SKM-1 treated with dmso at 0.1 percent for 144 hours (cell line): Measurements from ENCODE around the gene TTC39A.

Experiments
- DNase-seq: peaks from one replicate; lab custom pipeline; 2025; ENCODE audit not compliant: unreplicated experiment; lab: John Stamatoyannopoulos, UW

Gene TTC39A

GRCh38 chr1:51316113-51316845 lies 14.1 kb downstream of the TTC39A start:
- DNase-seq: no peak

DNA sequence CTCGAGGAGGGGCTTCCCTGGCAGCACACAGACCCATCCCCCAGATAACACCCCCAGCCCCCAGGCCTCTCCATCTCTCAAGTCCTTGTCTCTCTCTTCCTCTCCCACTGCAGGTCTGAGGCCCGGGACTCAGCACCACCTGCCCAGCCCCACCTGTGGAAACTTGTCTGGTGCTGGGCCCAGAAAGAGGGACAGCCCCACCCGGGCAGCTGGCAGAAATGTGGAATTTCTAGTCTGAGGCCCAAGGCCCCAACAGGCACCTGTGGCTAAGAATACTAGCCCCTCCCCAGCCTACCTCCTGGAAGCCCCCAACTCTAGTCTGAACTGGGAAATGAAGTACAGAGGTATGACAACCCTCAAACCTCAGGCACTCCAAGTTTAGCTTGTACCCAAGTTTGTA lies 15.4 kb downstream of the TTC39A start:
- DNase-seq: no peak

DNA sequence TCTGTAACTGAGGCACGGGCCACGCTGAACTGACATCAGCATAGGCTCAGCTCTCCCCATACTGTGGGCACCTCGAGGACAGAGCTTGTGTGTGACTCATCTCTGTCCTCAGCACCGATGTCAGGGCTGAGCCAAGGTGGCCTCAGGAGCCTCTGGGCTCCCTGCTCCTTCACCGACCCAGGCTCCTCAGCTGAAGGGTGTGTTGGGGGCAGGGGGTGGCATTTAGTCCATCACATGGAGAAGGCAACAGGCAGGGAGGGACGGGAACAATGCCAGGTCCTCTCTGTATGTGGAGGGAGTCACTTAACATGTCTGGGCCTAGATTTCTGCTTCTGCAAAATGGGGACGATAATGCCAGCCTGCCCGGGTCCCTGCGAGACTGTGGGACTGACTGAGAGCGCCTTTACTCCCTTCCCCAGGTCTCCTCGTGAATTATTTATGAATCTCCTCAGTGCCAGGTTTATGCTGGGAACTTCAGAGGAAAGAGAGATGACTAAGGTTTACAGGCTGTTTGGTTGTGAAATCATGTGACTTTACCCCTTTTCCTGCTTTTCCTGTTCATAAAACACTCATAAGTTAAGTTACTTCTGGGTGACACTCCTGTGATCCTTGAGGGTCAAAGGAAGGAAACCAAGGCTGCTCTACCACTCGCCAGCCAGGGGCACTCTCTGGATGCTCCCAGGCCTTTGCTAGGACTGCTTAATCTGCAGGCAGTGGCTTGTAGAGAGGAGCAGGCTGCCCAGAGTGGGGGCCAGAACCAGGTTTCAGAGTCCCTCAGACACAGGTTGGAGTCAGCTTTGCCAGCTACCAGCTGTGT lies 16.2 kb downstream of the TTC39A start:
- DNase-seq: no peak

GRCh38 chr1:51313268-51313852 lies 17.0 kb downstream of the TTC39A start:
- DNase-seq: no peak

DNA sequence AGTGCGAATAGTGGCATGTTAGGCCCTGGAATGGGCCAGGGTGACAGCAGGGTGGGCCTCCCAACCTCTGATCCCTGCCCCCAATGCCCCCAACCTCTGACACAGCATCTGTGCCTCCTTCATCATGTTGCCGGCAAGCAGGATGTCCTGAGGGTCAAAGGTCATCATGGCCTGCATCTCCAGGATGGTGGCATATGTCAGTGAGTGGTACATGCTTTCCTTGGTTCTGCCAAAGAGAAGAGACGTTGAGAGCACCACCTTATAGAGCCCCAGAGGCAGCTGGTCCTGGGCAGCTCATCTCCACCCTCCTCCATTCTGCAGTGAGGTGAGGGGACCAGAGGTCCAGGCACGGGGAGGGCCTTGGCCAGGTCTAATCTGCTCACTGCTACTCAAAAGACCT lies 17.6 kb downstream of the TTC39A start:
- no peak for DNase-seq

DNA sequence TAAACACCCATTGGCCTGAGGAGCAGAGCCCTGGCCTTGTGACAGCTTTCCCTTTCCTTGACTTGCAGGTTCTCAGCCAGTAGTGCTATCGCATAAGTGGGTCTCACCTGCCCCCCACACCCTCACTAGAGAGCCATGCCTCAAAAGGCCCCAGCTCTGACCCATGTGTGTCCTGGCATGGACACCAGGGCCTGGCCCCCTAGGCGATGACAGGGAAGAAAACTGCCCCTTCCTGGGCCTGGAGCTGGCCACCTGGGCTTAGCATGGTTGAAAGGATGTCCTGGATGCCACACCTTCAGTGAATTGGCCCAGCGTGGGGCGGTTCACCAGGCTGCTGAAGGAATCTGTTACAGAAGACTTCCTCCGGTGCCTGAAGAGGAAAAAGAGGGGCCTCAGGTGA lies 18.5 kb downstream of the TTC39A start:
- DNase-seq: no peak

- DNase-seq: peak; percentile 30
Observed at GRCh38 chr1:51310871-51311613, 19.3 kb downstream of the TTC39A start.

DNA sequence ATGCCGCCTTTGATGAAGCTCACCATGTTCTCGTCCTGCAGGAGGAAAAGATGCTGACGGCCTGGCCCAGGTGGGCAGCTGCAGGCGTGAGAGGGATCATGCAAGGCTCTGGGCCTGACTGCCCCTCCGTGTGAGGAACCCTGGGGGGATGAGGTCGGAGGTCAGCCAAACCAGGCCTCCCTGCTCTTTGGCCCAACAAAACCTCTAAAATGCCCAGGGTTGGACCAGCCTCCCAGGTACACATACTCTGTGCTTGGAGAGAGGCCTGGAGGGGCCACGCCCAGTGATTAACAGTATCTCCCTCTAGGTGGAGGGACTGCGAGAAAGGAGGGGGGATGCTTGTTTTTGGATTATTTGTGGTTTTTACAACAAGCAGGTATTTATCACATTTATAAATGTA lies 21.1 kb downstream of the TTC39A start:
- no peak for DNase-seq

DNA sequence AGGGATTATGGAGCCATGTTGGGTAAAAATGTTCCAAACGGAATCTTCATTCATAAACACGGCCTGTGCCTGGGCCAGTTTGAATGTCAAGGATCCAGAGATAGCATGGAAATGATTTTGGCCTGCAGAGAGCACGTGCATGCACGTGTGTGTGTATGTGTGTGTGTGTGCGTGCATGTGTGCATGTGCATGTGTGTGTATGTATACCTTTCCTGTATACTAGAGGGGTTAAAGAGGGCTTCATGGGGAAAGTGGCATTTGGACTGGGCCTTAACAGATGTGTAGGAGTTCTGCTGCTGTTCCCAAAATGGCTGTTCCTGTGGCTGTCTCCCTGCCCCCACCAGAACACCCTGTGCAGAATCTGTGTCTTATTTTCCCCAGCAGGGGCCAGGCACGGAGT lies 21.7 kb downstream of the TTC39A start:
- no peak for DNase-seq

GRCh38 chr1:51306950-51307349 lies 23.4 kb downstream of the TTC39A start:
- no peak for DNase-seq

DNA sequence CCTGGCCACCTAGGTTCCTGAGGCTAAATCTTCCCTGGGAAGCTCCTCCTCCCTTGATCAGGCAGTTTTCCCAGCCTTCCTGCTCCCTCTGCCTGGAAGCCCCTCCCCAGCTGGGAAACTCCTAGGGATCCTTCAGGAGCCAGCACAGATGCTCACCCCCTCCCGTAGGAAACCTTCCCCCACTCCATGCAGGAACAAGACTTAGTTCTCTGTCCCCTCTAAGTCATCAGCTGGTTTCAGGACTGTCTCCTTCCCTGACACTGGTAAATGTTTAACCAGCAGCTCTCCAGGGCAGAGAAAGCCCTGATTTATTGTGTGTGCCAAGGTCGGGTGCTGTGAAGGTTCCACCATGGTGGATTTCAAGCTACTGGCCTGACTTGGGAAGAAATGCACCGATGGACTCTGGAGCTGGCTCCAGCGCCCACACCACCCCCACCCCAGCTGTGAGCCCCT lies 25.0 kb downstream of the TTC39A start:
- no peak for DNase-seq

DNA sequence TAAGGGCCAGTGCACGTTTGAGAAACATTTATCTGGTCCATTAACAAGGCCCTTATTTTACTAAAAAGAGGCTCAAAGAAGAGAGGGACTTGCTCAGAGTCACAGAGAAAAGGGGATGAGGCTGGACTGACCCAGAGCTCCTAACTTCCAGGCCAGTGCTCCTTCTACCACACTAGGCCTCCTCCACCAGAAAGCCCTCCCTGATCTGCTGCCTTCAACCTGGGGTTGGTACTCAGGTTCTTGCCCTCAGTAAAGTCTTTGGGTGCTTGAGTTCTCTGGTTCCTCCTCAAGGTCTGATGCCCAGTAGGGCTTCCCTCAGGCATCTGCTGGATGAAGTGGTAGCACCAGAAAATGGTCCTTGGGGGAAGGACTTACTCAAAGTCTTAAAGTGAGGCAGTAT lies 26.0 kb downstream of the TTC39A start:
- no peak for DNase-seq

GRCh38 chr1:51303751-51304251 lies 26.6 kb downstream of the TTC39A start:
- DNase-seq: no peak

DNA sequence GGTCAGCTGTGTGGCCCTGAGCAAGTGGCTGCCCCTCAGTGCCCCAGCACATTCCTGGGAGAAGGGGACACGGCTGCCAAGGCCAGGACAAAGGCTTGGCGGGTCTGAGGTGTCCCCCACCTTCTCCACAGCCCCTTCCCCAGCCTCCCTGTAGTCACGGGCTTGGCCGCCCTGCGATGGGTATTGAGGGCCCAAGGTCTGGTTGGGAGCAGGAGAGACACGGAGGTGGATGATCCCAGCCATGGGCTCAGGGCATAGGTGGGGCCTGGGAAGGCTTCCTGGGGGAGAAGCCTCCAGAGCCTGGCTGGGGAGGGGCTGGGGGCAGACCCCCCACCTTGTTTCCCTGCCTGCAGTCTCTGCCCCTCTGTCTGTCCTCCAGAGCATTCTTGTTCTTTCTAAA lies 27.0 kb downstream of the TTC39A start:
- no peak for DNase-seq

- DNase-seq: no peak
Observed at GRCh38 chr1:51302746-51303145, 27.6 kb downstream of the TTC39A start.

- DNase-seq: no peak
Observed at GRCh38 chr1:51302270-51302669, 28.1 kb downstream of the TTC39A start.

- DNase-seq: no peak
Observed at GRCh38 chr1:51301844-51302162, 28.6 kb downstream of the TTC39A start.

DNA sequence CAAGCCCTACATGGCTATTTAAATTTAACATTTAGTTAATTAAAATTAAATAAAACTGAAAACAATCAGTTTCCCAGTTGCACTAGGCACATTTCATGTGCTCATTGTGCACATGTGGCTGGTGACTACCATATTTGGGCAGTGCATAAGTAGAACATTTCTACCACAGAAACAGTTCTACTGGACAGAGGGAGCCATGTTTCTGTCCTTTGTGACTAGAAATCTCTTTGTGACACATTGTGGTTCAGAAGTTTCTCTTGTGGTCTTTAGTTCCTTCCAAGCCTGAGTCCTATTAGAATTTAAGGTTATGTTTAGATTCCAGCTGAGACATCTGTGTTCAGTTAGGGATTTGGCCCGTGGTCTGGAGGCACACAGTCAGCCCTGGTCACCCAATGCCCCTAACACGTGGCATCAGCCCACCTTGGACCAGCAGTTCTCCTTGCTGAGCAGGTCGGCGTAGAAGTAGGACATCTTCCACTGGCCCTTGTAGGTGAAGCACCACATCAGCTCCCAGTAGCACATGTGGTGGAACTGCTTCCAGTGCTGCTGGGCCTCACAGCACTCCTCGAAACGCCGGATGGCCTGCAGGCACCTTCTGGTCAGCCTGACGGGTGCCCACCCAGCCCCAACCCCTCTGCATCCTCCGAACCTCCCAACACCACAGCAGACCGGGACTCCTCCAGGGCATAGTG lies 29.1 kb downstream of the TTC39A start:
- no peak for DNase-seq

DNA sequence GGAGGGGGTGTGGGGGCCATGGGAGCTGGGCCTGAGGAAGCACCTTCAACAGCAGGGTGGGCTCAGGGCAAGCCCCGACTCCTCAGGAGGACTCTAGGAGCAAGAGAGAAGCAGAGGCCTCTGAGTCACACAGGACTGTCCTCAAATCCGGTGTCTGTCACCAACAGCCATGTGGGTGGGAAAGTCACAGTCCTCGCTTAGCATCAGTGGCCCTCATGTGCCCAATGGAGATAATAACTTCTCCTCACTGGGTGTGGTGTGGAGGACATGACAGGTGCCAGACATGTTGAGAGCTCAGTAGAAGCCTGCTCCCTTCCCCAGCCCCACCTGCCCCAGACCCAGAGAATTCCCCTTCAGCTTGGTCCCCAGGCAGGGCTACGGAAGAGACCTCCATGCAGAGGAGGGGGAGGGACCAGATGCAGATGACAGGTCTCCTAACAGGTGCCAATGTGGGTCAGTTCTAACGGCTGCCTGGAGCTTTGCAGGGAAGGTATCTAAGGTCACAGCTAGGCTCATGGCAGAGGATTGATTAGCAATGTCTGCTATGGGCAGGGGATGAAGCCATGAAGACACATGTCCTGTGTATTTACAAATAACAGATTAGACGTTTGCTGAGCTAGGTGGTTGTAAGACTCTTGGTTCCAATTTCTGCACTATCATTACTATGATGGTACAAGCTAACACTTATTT lies 30.2 kb downstream of the TTC39A start:
- DNase-seq: no peak

- DNase-seq: no peak
Observed at GRCh38 chr1:51299185-51299885, 31.0 kb downstream of the TTC39A start.
